Fibroblast of peridontal ligament (primary cell): ENCODE measurements around the gene TPPP.

Experiments used
- DNase-seq: peaks from one replicate; pipeline ENCODE4 v3.0.0-alpha.2; 2010; ENCODE audit errors: extremely low read depth

Gene TPPP

GRCh38 chr5:624951-625230 lies 68.3 kb downstream of the TPPP start:
- no peak for DNase-seq

DNA sequence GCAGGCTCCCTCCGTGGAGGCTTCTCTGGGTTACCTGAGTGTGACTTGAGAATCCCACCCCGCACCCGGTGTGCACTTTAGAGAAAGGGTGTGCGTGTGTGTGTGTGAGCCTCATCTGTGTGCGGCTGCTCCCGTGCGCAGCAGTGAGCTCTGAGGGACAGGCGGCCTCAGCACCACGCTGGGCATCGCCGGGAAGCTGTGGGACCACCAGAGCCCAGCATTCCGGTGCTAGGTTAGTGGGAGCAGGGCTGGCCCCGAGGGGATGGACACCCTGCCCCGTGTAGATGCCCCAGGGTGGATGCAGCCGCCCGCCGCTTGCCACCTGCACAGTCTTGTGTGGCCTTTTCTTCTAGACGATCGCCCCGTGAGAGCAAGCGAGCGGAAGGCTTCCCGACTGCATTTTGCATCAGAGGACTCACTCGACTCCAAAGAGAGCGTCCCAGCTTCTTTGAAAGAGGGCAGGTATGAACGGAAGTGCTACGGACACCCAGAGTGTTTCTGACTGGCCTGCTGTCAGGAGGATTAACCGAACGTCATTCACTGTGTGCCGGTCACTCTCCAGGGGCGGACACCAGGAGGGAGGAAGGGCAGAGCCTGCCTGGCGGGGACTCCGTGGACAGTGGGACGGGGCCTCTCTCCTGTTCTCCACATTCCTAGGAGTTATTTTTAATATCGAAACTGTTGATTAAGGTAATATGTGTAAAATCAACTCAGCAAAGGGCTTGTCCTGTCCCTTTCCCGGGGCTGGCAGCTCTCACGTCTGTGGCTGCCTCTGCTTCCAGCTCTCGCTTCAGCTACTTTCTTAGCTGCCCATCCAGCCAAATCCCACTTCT lies 68.8 kb downstream of the TPPP start:
- no peak for DNase-seq

- DNase-seq: no peak
Observed at GRCh38 chr5:623531-623930, 69.6 kb downstream of the TPPP start.

DNA sequence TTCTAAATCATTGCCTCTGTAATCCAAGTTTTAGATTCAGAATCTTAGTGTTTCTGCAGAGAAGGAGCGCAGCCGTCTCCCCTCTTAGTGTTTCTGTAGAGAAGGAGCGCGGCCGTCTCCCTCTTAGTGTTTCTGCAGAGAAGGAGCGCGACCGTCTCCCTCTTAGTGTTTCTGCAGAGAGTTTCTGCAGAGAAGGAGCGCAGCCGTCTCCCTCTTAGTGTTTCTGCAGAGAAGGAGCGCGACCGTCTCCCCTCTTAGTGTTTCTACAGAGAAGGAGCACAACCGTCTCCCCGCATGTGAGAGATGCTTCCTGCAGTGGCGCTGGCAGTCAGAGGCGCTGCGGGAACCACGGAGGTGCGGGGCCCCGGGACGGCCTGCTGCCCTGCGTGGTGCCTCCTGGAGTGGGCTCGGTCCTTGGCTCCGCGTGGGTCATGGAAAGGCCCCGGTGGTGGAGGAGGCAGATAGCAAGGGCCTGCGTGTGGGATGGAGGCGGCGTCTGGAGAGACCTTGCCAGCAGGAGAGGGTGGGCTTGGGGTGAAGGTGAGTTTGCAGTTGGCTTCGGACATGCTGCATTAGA lies 70.1 kb downstream of the TPPP start:
- no peak for DNase-seq

- DNase-seq: no peak
Observed at GRCh38 chr5:622359-622758, 70.8 kb downstream of the TPPP start.

DNA sequence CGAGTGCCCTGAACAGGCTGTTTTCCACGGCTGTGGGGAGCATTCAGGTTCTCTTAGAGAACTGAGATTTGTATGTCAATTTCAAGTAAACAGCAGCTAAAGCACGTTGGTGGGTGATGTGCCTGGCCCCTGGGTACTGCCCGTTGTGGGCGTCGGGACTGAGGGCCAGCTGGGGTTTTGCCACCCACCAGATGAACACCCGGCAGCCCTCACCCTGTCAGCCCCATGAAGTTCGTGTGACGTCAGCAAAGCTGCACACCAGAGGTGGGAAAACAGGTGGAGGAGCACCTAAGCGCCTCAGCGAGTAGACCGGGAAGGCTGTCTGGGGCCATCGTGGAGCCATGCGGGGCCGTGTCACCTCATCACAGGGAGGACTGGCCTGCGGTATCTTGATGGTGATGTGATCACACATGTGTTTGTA lies 71.8 kb downstream of the TPPP start:
- no peak for DNase-seq

- DNase-seq: no peak
Observed at GRCh38 chr5:620586-621180, 72.5 kb downstream of the TPPP start.

DNA sequence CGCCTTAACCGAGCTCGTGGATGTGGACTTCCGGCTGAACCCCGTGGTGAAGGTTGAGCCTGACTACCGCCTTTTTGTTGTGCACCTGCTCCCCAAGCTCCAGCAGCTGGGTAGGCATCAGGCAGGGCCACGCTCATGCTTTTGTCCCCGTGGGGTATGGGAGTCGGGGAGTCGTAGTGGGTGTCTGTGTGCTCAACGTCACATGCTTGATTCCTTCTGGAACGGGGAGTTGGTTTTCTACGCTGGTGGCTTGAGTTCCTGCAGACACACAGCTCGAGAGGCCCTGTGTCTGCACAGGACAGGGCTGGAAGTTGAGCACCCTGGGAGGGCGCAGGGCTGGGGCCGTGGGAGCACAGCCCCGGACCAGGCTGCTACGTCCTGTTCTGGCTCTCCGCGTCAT lies 73.0 kb downstream of the TPPP start:
- DNase-seq: no peak

DNA sequence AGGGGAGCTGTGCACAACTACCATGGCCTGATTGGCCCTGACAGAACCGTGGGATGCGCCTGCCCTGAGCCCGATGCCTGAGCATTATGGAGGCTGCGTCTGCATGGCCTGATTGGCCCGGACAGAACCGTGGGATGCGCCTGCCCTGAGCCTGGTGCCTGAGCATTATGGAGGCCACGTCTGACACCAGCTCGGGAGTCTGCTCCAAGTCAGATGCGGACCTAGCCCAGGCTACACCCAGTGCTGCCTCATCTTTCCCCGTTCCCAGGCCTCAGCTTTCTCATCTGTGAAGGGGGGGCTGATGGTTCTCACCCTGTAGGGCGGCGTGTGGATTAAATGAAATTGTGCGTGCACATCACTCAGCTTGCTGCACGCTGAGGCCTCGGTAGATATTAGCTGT lies 73.7 kb downstream of the TPPP start:
- DNase-seq: no peak

- no peak for DNase-seq
Observed at GRCh38 chr5:618450-618849, 74.7 kb downstream of the TPPP start.

GRCh38 chr5:617896-618295 lies 75.3 kb downstream of the TPPP start:
- no peak for DNase-seq

DNA sequence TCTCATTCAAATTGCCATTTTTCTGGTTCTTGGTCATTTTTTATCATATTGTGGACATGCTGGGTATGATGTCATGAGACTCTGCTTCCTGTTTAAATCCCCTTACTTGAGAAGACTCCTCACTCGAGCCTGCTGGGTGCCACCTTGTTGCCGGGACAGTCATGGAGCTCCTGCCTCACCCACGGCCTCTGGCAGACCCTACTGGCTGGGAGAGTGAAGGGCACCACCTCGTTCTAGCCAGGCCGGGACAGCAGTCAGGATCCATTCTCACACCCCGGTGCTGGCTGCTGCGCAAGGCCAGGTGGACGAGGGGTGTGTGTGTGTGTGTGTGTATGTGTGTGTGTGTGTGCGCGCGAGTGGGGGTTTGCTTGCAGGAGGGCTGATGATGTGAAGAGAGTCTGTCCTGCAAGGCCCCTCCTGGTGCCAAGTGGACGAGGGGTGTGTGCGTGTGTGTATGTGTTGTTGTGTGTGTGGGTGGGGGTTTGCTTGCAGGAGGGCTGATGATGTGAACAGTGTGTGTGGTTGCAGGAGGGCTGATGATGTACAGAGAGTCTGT lies 76.6 kb downstream of the TPPP start:
- no peak for DNase-seq

DNA sequence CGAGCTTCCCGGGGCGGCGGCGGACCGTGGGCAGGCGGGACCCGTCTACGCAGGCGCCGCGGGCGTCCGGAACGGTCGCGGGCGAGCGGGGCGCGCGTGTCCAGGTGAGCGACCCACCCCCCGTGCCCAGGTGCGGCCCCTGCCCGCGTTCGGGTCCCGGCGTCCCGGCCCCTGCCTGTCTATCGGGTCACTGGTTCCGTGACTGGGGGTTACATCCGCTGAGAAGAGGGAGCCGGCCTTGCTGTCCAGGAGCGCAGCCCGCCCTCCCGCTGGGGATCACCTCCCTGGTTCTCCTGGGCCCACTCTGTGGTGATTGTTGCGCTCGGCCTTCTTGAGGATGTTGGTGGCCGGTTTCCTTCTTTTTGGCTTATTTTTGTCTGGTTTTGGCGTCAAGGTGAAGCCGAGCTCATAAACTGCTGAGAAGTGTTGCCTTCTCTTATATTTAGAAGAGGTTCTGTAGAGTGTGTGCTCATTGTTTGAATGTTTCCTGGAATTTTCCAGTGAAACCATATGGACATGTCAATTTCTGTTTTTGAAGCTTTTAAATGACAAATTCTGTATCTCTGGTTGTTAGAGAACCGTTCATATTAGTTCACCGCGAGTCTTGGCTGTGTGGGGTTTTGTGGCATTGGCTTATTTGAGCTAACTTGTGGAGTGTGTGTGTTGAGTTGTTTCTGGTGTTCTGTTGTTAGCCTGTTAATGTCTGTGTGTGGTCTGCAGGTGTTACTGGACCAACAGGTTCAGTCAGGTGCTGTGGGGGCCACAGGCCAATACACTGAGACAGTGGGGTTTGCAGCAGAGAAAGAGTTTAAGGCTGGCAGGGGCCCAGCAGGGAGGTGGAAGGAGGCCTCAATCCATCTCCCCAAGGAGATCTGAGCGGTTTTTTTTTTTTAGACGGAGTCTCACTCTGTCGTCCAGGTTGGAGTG lies 80.4 kb downstream of the TPPP start:
- DNase-seq: peak; percentile 1

DNA sequence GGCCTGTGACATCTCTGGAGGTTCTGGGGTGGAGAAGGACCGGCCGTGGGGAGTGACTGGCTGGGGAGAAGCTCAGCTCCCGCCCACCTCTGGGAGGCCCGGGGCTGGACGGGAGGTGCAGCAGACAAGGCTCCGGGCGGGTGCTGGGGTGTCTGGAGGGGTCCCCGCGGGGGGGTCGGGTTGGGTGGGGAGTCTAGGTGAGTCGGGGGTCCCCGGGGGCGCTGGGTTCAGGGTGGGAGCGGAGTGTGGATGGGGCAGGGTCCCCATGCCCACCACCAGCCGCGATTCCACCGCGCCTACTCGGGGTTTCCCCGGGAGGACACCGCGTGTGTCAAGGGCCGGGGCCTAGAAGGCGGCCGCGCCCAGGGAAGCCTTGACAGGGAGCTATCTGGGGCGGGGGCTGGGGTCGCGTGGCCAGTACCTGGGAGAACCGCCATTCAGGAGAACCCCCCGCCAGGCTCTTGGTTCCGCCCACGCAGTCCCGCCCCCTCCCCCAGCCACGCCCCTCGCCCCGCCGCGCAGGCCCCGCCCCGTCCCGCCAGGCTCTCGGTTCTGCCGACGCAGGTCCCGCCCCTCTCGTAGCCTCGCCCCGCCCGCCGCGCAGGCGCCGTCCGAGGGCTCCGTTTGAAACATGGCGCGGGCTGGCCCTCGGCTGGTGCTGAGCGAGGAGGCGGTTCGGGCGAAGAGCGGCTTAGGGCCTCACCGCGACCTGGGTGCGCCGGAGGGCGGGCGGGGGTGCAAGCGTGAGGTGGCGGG lies 81.2 kb downstream of the TPPP start, which contains the start of gene CEP72:
TSS of gene CEP72 (plus strand) at position 610 of the 756 bp plus-strand sequence. CDS start at position 632, 22 bp downstream.
- peak; percentile 68 for DNase-seq

DNA sequence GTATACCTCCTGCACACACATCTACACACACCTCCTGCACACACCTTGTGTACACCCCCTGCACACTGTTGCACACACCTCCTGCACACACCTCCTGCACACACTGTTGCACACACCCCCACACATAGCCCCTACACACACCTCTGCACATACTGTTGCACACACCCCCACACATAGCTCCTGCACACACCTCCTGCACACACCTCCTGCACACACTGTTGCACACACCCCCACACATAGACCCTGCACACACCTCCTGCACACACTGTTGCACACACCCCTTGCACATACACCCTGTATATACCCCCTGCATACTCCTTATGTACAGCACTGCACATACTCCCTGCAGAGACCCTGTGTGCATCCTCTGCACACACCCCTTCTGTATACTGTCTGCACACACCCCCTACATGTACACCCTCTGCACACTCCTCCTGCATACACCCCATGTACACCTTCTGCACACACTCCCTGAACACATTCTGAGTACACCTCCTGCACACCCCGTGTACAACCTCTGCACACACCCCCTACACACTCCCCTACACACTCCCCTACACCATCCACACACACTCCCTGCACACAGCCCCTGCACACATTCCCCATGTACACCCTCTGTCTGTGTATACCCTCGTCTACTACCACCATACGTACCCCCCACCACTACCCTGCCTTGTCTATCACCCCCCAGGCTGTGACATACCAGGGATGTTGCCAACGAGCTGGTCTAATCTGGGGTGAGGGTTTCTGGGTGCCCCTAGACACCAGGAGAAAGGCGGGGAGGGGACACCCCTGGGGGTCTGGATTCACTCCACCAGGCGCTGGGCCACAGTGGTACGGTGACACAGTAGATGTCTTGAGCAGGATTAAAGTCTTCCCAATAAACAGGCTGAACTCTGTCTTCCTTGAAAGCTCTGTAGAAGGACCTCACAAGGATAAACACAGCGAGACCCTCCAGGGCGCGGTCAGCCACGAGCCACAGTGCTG lies 82.1 kb downstream of the TPPP start:
- DNase-seq: no peak

DNA sequence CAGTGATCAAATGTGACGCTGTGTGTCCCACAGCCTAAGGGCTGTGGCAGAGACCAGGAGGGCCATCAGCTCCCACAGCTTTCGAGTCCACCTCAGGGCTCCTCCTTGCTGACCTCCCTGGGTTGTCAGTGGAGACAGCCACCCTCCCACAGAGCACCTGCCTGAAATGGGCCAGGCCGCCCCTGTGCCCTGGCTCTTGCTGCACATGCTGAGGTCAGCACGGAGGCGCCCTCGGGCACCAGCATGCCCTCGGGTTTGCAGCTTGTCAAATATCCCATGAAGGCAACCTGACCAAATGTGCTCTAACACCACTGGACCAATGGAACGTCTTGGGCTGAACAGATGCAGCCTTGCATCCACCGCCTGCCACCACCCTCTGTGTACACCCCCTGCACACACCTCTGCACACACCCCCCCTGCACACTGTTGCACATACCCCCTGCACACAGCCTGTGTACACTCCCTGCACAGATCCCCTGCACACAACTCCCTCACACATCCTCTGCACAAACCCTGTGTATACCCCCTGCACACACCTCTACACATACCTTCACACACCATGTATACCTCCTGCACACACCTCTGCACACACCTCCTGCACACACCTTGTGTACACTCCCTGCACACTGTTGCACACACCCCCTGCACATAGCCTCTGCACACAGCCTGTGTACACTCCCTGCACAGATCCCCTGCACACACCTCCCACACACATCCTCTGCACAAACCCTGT lies 83.0 kb downstream of the TPPP start:
- no peak for DNase-seq
